Chondrocyte (in vitro differentiated cells): Measurements from ENCODE around the gene SLC4A5. TPM values are rescaled to one million over a fixed set of nuclear protein-coding genes. Genes with fewer than 3 reads are reported as not detected.
A peak's percentile ranks its signal among the peaks of the same experiment; 100 is the strongest.

Experiments
- DNase-seq: peaks from one replicate; pipeline ENCODE4 v3.0.0; 2021; ENCODE audit warnings: mixed read lengths, low spot score
- H3K27ac Mint-ChIP-seq: one replicate; pipeline ENCODE4 v1.8.0; 2021; ENCODE audit warnings: mild to moderate bottlenecking, moderate library complexity, mixed read lengths; ENCODE audit not compliant: unreplicated experiment
- H3K27me3 Mint-ChIP-seq: 2 replicates; pipeline ENCODE4 v1.8.0; 2021; ENCODE audit warnings: low read depth, mixed read lengths
- H3K36me3 Mint-ChIP-seq: 2 replicates; pipeline ENCODE4 v1.8.0; 2021; ENCODE audit warnings: low read depth, mixed read lengths
- H3K4me1 Mint-ChIP-seq: 2 replicates; pipeline ENCODE4 v1.8.0; 2021; ENCODE audit warnings: low read depth, mild to moderate bottlenecking, mixed read lengths
- H3K4me3 Mint-ChIP-seq: one replicate; pipeline ENCODE4 v1.8.0; 2021; ENCODE audit warnings: mild to moderate bottlenecking, moderate library complexity, mixed read lengths; ENCODE audit not compliant: unreplicated experiment
- H3K9me3 Mint-ChIP-seq: 2 replicates; pipeline ENCODE4 v1.8.0; 2021; ENCODE audit warnings: low read depth, mixed read lengths
- CTCF ChIP-seq: fragments of 200-600 bp; sonication (generic); IDR thresholded peaks from 2 replicates; pipeline ENCODE4 v1.5.0; 2021; ENCODE audit warnings: antibody characterized with exemption, mild to moderate bottlenecking, moderate library complexity
- total RNA-seq: library from RNA; stranded (reverse); gene quantifications from 3 replicates; pipeline ENCODE4 v1.2.1, GENCODE V29; 2021

The SLC4A5 gene
- total RNA-seq, 1 donor from 2014 or later = 0.65 TPM

GRCh38 chr2:74264281-74264680, 78.9 kb downstream of the SLC4A5 start:
- no peak for TF ChIP-seq CTCF
- H3K36me3 Mint-ChIP-seq = peaks cover 3% of the 10 kb centered on the region
- H3K4me3 Mint-ChIP-seq = no peak overlapping the region
- peaks cover 3% of the 10 kb centered on the region for H3K27me3 Mint-ChIP-seq
- no peak overlapping the region for H3K27ac Mint-ChIP-seq
- H3K4me1 Mint-ChIP-seq = peaks cover 4% of the 10 kb centered on the region
- no peaks in the 10 kb centered on the region for H3K9me3 Mint-ChIP-seq
- no peak for DNase-seq

GRCh38 chr2:74262681-74263080, 80.5 kb downstream of the SLC4A5 start:
- H3K9me3 Mint-ChIP-seq = no peaks in the 10 kb centered on the region
- no peak for DNase-seq
- H3K36me3 Mint-ChIP-seq = no peaks in the 10 kb centered on the region
- H3K27ac Mint-ChIP-seq = no peak overlapping the region
- H3K4me3 Mint-ChIP-seq = no peak overlapping the region
- TF ChIP-seq CTCF = no peak
- no peaks in the 10 kb centered on the region for H3K27me3 Mint-ChIP-seq
- peaks cover 4% of the 10 kb centered on the region for H3K4me1 Mint-ChIP-seq

GRCh38 chr2:74261204-74261864, 81.9 kb downstream of the SLC4A5 start:
- H3K9me3 Mint-ChIP-seq = no peaks in the 10 kb centered on the region
- DNase-seq = no peak
- no peaks in the 10 kb centered on the region for H3K27me3 Mint-ChIP-seq
- TF ChIP-seq CTCF = peak; percentile 88
- peak overlapping the region; percentile 59 for H3K27ac Mint-ChIP-seq
- H3K36me3 Mint-ChIP-seq = no peaks in the 10 kb centered on the region
- peaks cover 4% of the 10 kb centered on the region for H3K4me1 Mint-ChIP-seq
- H3K4me3 Mint-ChIP-seq = no peak overlapping the region

GRCh38 chr2:74260495-74260894, 82.7 kb downstream of the SLC4A5 start:
- no peak for TF ChIP-seq CTCF
- peaks cover 4% of the 10 kb centered on the region for H3K4me1 Mint-ChIP-seq
- no peak overlapping the region for H3K4me3 Mint-ChIP-seq
- DNase-seq = no peak
- no peaks in the 10 kb centered on the region for H3K9me3 Mint-ChIP-seq
- no peak overlapping the region for H3K27ac Mint-ChIP-seq
- peaks cover 2% of the 10 kb centered on the region for H3K36me3 Mint-ChIP-seq
- no peaks in the 10 kb centered on the region for H3K27me3 Mint-ChIP-seq

GRCh38 chr2:74259733-74260132, 83.5 kb downstream of the SLC4A5 start:
- H3K27ac Mint-ChIP-seq = no peak overlapping the region

More at GRCh38 chr2:74259733-74260132, 83.5 kb downstream of the SLC4A5 start:
- Mint-ChIP-seq H3K4me1 (peaks cover 4% of the 10 kb centered on the region), H3K4me3 (no peak overlapping the region), H3K27me3 (no peaks in the 10 kb centered on the region), H3K9me3 (no peaks in the 10 kb centered on the region), H3K36me3 (peaks cover 2% of the 10 kb centered on the region)
- TF ChIP-seq CTCF = no peak
- no peak for DNase-seq
